Mesodermal cell (in vitro differentiated cells): ENCODE results near the gene BTNL8.

Source experiments
- H3K27ac ChIP-seq: 2 replicates; pipeline ENCODE4 v1.7.0; 2013; ENCODE audit warnings: mild to moderate bottlenecking, low read depth, low read length, moderate library complexity; ENCODE audit not compliant: severe bottlenecking
- H3K36me3 ChIP-seq: 2 replicates; pipeline ENCODE4 v1.7.1; 2013; ENCODE audit warnings: mild to moderate bottlenecking, low read length, moderate library complexity; ENCODE audit not compliant: control insufficient read depth, insufficient read depth
- H3K4me1 ChIP-seq: one replicate; pipeline ENCODE4 v1.7.1; 2013; ENCODE audit warnings: mild to moderate bottlenecking, low read length; ENCODE audit not compliant: insufficient read depth, control insufficient read depth, poor library complexity, severe bottlenecking
- H3K4me3 ChIP-seq: 2 replicates; pipeline ENCODE4 v1.7.0; 2013; ENCODE audit warnings: low read length, control low read depth, mild to moderate bottlenecking; ENCODE audit not compliant: insufficient read depth, poor library complexity, severe bottlenecking; ENCODE audit errors: extremely low read depth
- H3K9me3 ChIP-seq: 2 replicates; pipeline ENCODE4 v1.7.1; 2013; ENCODE audit warnings: mild to moderate bottlenecking, low read length, moderate library complexity; ENCODE audit not compliant: control insufficient read depth
- WGBS, 2 experiments: methylation state at CpG; one replicate each; pipeline ENCODE4 v1.1.5; 2013; ENCODE audit warnings: missing lambda C conversion rate in 2 of 2; ENCODE audit not compliant: insufficient coverage in 2 of 2; 5-methylcytosine and 5-hydroxymethylcytosine counted together

The BTNL8 gene

GRCh38 chr5:180960209-180960608 lies 61.2 kb downstream of the BTNL8 start:
- H3K27ac ChIP-seq, result no peak overlapping the region
- no peak overlapping the region for H3K4me3 ChIP-seq
- H3K36me3 ChIP-seq, result no peaks in the 10 kb centered on the region
- WGBS, 2 experiments, result 68% methylated on average over 3 of the region's 3 CpGs; no CpG with 5 or more reads in 1 of the 2 experiments
- H3K9me3 ChIP-seq, result no peaks in the 10 kb centered on the region
- H3K4me1 ChIP-seq, result no peaks in the 10 kb centered on the region

DNA sequence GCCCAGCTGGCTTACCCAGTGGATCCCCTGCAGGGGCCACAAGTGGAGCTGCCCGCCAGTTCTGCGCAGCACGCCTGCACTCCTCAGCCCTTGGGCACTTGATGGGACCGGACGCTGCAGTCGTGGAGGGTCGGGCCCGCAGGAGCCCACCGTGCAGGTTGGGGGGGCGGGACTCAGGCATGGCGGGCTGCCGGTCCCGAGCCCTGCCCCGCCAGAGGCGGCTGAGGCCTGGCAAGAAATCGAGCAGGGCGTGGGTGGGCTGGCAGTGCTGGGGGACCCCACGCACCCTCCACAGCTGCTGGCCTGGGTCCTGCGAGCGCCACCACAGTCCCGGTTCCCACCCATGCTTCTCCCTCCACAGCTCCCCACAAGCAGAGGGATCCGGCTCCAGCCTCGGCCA lies 70.4 kb downstream of the BTNL8 start:
- Histone ChIP-seq H3K4me1 (no peaks in the 10 kb centered on the region), H3K27ac (no peak overlapping the region), H3K9me3 (no peaks in the 10 kb centered on the region), H3K4me3 (no peak overlapping the region), H3K36me3 (no peaks in the 10 kb centered on the region)
- WGBS, 2 experiments, result 90 to 100% methylated on average over 3 to 11 of the region's 23 CpGs

DNA sequence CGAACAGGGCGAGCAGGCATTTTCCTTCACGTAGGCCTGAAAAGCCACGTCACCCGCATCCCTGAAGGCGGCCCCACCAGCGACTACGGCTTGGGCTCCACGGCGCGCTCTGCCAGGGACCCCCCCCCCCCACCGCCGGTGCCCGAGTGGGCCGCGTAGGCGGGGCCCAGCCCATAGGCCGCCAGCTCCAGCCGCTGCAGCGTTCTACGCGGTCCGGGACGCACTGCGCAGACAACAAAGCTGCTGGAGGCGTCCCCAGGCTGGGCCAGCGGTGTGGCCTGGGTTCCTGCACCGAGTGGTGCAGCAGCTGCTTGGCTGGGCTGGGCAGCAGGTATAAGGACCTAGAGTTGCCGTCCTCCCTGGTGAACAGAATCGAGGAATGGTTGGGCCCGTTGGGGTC lies 71.4 kb downstream of the BTNL8 start:
- Histone ChIP-seq H3K4me3 (no peak overlapping the region), H3K36me3 (no peaks in the 10 kb centered on the region), H3K27ac (no peak overlapping the region), H3K4me1 (no peaks in the 10 kb centered on the region), H3K9me3 (no peaks in the 10 kb centered on the region)
- WGBS, 2 experiments, result 86 to 92% methylated on average over 6 to 10 of the region's 31 CpGs

DNA sequence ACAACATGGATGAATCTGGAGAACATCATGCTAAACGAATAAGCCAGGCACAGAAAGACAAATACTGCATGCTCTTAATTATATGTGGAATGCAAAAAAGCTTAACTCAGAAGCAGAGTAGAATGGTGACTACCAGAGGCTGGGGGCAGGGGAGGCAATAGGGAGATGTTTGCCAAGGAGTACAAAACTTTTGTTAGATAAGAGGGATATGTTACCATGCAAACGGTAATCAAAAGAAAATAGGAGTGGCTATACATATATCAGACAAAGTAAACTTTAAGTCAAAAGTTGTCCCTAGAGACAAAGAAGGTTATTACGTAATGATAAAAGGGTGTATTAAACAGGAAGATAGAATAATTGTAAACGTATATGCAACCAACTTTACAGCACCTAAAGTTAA lies 71.9 kb downstream of the BTNL8 start:
- no peaks in the 10 kb centered on the region for H3K4me1 ChIP-seq
- H3K27ac ChIP-seq, result no peak overlapping the region
- no peak overlapping the region for H3K4me3 ChIP-seq
- no peaks in the 10 kb centered on the region for H3K9me3 ChIP-seq
- WGBS, 2 experiments, result no CpG with 5 or more reads among the region's 4 CpGs
- no peaks in the 10 kb centered on the region for H3K36me3 ChIP-seq

DNA sequence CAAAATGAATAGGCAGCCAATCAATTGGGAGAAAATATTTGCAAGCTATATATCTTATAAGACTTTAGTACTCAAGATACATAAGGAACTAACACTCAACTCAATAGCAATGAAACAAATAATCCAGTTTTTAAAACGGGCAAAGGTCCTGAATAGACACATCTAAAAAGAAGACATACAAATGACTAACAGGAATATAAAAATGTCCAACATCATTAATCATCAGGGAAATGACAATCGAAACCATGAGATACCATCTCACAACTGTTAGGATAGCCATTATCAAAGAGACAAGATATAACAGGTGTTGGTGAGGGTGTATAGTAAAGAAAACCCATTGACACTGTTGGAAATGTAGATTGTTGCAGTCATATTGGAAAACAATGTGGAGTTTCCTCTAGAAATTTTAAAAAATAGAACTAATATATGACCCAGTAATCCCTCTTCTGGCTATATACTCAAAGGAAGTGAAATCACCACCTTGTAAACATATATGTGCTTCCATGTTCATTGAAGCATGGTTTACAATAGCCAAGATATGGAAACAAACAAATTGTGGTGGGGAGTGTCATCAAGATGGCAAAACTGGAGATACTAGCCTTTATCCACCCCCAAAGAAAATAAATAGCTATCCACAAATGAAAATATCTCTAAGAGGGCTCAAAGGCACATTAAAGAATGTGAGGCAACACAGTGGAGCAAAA lies 75.8 kb downstream of the BTNL8 start:
- H3K4me3 ChIP-seq, result no peak overlapping the region
- no CpG with 5 or more reads among the region's 2 CpGs for WGBS, 2 experiments
- H3K27ac ChIP-seq, result no peak overlapping the region
- H3K9me3 ChIP-seq, result no peaks in the 10 kb centered on the region
- no peaks in the 10 kb centered on the region for H3K4me1 ChIP-seq
- no peaks in the 10 kb centered on the region for H3K36me3 ChIP-seq

DNA sequence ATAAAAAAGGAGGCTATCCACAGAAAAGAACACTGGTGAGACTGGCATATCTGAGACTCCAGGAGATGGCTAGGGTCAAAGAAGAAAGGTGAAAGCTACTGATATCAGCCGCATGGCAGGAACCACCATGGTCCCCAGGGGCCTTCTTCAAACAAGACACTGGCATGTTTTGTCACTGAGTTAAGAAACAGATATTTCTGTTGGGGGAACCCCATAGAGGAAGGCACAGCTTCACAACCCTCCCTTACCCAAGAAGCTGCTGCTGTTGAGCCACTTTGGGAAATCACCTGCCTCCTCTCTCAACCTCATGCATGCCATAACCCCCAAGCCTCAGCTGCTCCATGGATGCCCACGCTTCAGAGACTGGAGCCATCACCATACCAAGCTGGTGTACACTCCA lies 76.4 kb downstream of the BTNL8 start:
- Histone ChIP-seq H3K27ac (no peak overlapping the region), H3K36me3 (no peaks in the 10 kb centered on the region), H3K4me1 (no peaks in the 10 kb centered on the region), H3K4me3 (no peak overlapping the region), H3K9me3 (no peaks in the 10 kb centered on the region)
- no CpG with 5 or more reads among the region's 2 CpGs for WGBS, 2 experiments

GRCh38 chr5:180976518-180976917 lies 77.6 kb downstream of the BTNL8 start:
- no peak overlapping the region for H3K4me3 ChIP-seq
- no peaks in the 10 kb centered on the region for H3K4me1 ChIP-seq
- no peaks in the 10 kb centered on the region for H3K36me3 ChIP-seq
- H3K27ac ChIP-seq, result no peak overlapping the region
- no peaks in the 10 kb centered on the region for H3K9me3 ChIP-seq
- 93% methylated on average over 2 of the region's 6 CpGs; no CpG with 5 or more reads in 1 of the 2 experiments for WGBS, 2 experiments

DNA sequence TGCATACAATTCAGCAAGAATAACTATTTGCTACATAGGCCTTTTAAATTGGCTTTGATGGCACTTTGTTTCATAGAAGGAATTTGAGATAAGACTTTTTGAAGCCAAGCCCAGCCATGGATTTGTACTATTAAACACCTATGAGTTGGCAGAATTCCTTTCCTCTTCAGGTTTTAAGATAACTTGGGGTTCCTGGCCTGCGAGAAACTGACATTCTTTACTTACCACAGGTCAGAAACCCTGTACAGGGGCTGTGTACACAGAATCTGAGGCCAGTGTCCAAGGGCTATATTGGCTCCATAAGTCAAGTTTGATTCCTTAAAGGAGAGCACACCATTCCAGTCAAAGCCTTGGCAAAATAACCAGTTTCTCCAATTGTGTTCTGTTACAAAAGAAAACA lies 78.9 kb downstream of the BTNL8 start:
- Histone ChIP-seq H3K9me3 (no peaks in the 10 kb centered on the region), H3K4me3 (no peak overlapping the region), H3K27ac (no peak overlapping the region), H3K36me3 (no peaks in the 10 kb centered on the region), H3K4me1 (no peaks in the 10 kb centered on the region)
- no CpG with 5 or more reads among the region's 1 CpG for WGBS, 2 experiments

DNA sequence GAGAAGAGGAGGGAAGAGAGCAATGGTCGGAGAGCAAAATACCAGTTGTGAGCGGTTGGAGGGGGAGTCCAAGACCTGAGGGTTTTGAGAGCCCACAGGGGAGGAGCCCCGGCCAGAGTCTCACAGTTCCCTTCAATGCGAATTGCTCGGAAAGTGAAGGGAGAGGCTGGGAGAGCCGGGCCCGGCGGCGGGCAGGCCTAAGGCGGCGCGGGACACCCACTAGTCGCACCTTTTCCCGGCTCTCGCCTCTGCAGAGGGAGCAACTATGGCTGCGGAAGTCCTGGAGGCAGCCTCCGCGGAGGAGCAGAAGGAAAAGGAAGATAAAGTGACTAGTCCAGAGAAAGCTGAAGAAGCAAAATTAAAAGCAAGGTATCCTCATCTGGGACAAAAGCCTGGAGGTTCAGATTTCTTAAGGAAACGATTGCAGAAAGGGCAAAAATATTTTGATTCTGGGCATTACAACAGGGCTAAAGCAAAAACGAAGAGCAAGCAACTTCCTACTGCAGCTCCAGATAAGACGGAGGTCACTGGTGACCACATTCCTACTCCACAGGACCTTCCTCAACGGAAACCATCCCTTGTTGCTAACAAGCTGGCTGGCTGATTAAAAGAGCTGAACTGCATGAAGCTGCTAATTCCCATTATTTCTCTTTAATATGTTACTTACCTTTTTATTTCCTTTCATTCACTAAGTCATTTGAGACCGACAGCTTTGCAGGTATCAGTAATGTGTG lies 83.2 kb downstream of the BTNL8 start:
- no peaks in the 10 kb centered on the region for H3K36me3 ChIP-seq
- H3K4me1 ChIP-seq, result no peaks in the 10 kb centered on the region
- H3K4me3 ChIP-seq, result no peak overlapping the region
- 83 to 88% methylated on average over 3 to 7 of the region's 23 CpGs for WGBS, 2 experiments
- no peak overlapping the region for H3K27ac ChIP-seq
- no peaks in the 10 kb centered on the region for H3K9me3 ChIP-seq

DNA sequence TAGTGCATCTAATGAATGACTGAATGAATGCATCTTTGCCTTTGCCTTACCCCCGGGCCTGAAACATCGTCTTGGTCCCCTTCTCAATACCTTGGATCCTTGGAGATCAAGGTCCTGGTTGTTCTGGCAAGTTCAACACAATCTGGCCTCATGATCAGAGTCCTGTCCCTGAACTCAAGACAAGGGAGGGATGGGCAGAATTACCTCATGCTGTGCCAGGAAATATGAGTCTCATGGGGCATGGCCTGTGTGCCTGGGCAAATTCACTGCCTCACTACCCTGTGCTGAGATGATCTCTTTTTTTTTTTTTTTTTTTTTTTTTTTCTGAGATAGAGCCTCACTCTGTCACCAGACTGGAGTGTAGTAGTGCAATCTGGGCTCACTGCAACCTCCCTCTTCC lies 89.1 kb downstream of the BTNL8 start:
- no CpG with 5 or more reads among the region's 2 CpGs for WGBS, 2 experiments
- H3K4me1 ChIP-seq, result no peaks in the 10 kb centered on the region

GRCh38 chr5:180988592-180988991 lies 89.6 kb downstream of the BTNL8 start, which contains the start of gene BTNL3:
Gene BTNL3, plus strand, starts transcription at chr5:180988846. Its CDS starts 183 bp downstream, at chr5:180989029.
- no peaks in the 10 kb centered on the region for H3K9me3 ChIP-seq
- no peak within 1 kb of the TSS for H3K4me3 ChIP-seq
- H3K36me3 ChIP-seq, result no peaks in the 10 kb centered on the region
- no peaks in the 10 kb centered on the region for H3K4me1 ChIP-seq
- H3K27ac ChIP-seq, result no peak within 1 kb of the TSS
- 90 to 92% methylated on average over 4 to 5 of the region's 5 CpGs for WGBS, 2 experiments

More for the DNA sequence above, 89.1 kb downstream of the BTNL8 start:
- Histone ChIP-seq H3K4me3 (no peak overlapping the region), H3K27ac (no peak overlapping the region), H3K9me3 (no peaks in the 10 kb centered on the region), H3K36me3 (no peaks in the 10 kb centered on the region)
